Glutamatergic neuron (in vitro differentiated cells): ENCODE data around the gene LRRC26. TPM values are rescaled to one million over a fixed set of nuclear protein-coding genes. Genes with fewer than 3 reads are reported as not detected.

ENCODE experiments used
- DNase-seq: peaks from one replicate; pipeline ENCODE4 v3.0.0; 2022
- H3K27ac Mint-ChIP-seq: one replicate; pipeline ENCODE4 v1.8.0; 2020; ENCODE audit warnings: mild to moderate bottlenecking, mixed read lengths, inconsistent platforms; ENCODE audit not compliant: unreplicated experiment
- H3K27me3 Mint-ChIP-seq: one replicate; pipeline ENCODE4 v1.8.0; 2020; ENCODE audit warnings: mild to moderate bottlenecking, moderate library complexity, mixed read lengths, inconsistent platforms; ENCODE audit not compliant: unreplicated experiment
- H3K36me3 Mint-ChIP-seq: one replicate; pipeline ENCODE4 v1.8.0; 2020; ENCODE audit warnings: mild to moderate bottlenecking, mixed read lengths, inconsistent platforms; ENCODE audit not compliant: unreplicated experiment
- H3K4me1 Mint-ChIP-seq: one replicate; pipeline ENCODE4 v1.8.0; 2020; ENCODE audit warnings: mild to moderate bottlenecking, low read depth, mixed read lengths, inconsistent platforms; ENCODE audit not compliant: unreplicated experiment
- H3K4me3 Mint-ChIP-seq: one replicate; pipeline ENCODE4 v1.8.0; 2020; ENCODE audit warnings: mild to moderate bottlenecking, mixed read lengths, inconsistent platforms; ENCODE audit not compliant: unreplicated experiment
- H3K9me3 Mint-ChIP-seq: one replicate; pipeline ENCODE4 v1.8.0; 2020; ENCODE audit warnings: mild to moderate bottlenecking, moderate library complexity, mixed read lengths, inconsistent platforms; ENCODE audit not compliant: unreplicated experiment
- total RNA-seq: library from RNA; stranded (reverse); fragmentation: NEBNext Ultra II Directional; extraction: Animal tissue kit (Norgen Biotek cat#: 25700); gene quantifications from one replicate; pipeline ENCODE4 v1.2.1, GENCODE V29; 2021; ENCODE audit not compliant: unreplicated experiment
- TF ChIP-seq, protein P1 (sequence below): fragments of 200-600 bp; sonication (generic); IDR thresholded peaks from one replicate; pipeline ENCODE4 v1.5.0; 2021; ENCODE audit not compliant: partially characterized antibody, unreplicated experiment

The LRRC26 gene
- total RNA-seq, 1 donor from 2014 or later, result 0.98 TPM

DNA sequence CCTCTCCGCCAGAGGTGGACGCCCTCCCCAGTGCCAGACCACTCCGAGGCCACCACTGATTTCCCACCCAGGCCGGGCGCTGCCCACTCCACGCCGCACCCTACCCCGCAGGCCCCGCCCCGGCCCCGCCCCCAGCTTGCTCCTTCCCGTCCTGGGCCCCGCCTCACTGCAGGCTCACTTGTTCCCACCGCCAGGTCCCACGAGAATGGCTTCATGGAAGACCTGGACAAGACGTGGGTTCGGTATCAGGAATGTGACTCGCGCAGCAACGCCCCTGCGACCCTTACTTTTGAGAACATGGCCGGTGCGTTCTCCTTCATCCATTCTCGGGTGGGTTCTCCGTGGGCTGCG is 6.5 kb downstream of the LRRC26 start:
- Mint-ChIP-seq H3K9me3 (peaks cover 5% of the 10 kb centered on the region), H3K4me3 (peak overlapping the region; percentile 69)

DNA sequence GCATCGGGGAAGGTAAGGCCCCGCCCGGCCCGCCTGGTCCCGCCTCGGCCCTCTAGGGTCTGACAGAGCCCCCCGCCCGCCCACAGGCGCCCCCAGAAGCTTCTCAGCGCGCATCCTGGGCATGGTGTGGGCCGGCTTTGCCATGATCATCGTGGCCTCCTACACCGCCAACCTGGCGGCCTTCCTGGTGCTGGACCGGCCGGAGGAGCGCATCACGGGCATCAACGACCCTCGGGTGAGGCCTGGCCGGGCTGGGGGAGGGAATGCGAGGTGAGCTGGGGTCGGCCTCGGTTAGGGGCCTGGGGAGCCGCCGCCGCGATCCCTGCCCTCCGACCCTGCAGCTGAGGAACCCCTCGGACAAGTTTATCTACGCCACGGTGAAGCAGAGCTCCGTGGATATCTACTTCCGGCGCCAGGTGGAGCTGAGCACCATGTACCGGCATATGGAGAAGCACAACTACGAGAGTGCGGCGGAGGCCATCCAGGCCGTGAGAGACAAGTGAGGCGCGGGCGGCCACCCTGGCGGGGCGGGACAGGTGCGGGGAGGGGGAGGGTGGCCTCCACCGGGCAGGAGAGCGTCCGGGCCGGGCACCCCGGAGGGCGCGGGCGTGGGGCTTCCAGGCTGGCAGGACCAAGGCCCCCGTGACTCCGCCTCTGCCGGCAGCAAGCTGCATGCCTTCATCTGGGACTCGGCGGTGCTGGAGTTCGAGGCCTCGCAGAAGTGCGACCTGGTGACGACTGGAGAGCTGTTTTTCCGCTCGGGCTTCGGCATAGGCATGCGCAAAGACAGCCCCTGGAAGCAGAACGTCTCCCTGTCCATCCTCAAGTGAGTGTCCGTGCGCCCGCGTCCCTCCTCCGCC is 7.1 kb downstream of the LRRC26 start:
- TF ChIP-seq, protein P1, sequence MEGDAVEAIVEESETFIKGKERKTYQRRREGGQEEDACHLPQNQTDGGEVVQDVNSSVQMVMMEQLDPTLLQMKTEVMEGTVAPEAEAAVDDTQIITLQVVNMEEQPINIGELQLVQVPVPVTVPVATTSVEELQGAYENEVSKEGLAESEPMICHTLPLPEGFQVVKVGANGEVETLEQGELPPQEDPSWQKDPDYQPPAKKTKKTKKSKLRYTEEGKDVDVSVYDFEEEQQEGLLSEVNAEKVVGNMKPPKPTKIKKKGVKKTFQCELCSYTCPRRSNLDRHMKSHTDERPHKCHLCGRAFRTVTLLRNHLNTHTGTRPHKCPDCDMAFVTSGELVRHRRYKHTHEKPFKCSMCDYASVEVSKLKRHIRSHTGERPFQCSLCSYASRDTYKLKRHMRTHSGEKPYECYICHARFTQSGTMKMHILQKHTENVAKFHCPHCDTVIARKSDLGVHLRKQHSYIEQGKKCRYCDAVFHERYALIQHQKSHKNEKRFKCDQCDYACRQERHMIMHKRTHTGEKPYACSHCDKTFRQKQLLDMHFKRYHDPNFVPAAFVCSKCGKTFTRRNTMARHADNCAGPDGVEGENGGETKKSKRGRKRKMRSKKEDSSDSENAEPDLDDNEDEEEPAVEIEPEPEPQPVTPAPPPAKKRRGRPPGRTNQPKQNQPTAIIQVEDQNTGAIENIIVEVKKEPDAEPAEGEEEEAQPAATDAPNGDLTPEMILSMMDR, result no peak
- H3K27ac Mint-ChIP-seq, result no peak overlapping the region
- peak overlapping the region; percentile 69 for H3K4me3 Mint-ChIP-seq
- peaks cover 10% of the 10 kb centered on the region for H3K4me1 Mint-ChIP-seq
- H3K9me3 Mint-ChIP-seq, result peaks cover 5% of the 10 kb centered on the region
- no peaks in the 10 kb centered on the region for H3K36me3 Mint-ChIP-seq
- no peak for DNase-seq
- peaks cover 26% of the 10 kb centered on the region for H3K27me3 Mint-ChIP-seq

More for the DNA sequence above, 6.5 kb downstream of the LRRC26 start:
- Mint-ChIP-seq H3K36me3 (no peaks in the 10 kb centered on the region), H3K27me3 (peaks cover 26% of the 10 kb centered on the region), H3K4me1 (peaks cover 6% of the 10 kb centered on the region), H3K27ac (no peak overlapping the region)
- DNase-seq, result no peak
- TF ChIP-seq, protein P1, result no peak

DNA sequence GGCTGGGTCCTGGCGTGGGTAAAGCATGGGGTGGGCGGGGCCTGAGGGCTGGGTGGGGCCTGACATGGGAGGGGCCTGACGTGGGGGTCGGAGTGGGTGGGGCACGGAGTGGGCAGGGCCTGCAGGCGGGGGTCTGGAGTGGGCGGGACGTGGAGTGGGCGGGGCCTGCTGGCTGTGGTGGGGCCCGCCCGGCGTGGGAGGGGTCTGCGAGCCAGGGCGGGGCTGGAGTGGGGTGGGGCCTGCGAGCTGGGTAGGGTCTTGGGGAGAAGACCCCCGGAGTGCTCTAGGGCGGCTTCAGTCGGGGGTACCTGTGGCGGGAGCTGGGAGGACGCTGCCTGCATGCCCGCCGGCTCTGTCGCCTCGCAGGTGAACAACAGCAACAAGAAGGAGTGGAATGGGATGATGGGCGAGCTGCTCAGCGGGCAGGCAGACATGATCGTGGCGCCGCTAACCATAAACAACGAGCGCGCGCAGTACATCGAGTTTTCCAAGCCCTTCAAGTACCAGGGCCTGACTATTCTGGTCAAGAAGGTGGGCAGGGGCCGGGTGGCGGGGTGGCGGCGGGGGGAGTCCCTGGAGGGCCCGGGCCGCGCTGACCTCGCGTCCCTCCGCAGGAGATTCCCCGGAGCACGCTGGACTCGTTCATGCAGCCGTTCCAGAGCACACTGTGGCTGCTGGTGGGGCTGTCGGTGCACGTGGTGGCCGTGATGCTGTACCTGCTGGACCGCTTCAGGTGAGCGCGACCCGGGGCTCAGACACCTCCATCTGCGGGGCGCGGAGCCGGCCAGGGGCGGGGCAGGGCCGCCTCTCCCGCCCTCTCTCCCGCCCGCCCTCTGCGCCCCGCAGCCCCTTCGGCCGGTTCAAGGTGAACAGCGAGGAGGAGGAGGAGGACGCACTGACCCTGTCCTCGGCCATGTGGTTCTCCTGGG is 8.0 kb downstream of the LRRC26 start:
- TF ChIP-seq, protein P1, result no peak
- H3K9me3 Mint-ChIP-seq, result peaks cover 5% of the 10 kb centered on the region
- peaks cover 24% of the 10 kb centered on the region for H3K27me3 Mint-ChIP-seq
- peaks cover 10% of the 10 kb centered on the region for H3K4me1 Mint-ChIP-seq
- no peaks in the 10 kb centered on the region for H3K36me3 Mint-ChIP-seq
- no peak overlapping the region for H3K27ac Mint-ChIP-seq
- H3K4me3 Mint-ChIP-seq, result peak overlapping the region; percentile 34
- DNase-seq, result no peak

- no peak for DNase-seq
- TF ChIP-seq, protein P1, result no peak
- no peaks in the 10 kb centered on the region for H3K36me3 Mint-ChIP-seq
- H3K4me1 Mint-ChIP-seq, result peaks cover 10% of the 10 kb centered on the region
- peaks cover 4% of the 10 kb centered on the region for H3K9me3 Mint-ChIP-seq
- H3K4me3 Mint-ChIP-seq, result no peak overlapping the region
- no peak overlapping the region for H3K27ac Mint-ChIP-seq
- H3K27me3 Mint-ChIP-seq, result peaks cover 23% of the 10 kb centered on the region
These were observed 8.9 kb downstream of the LRRC26 start for GRCh38 chr9:137160716-137161557.
